Measurements from ENCODE around the gene DNHD1. TPM values are rescaled to one million over a fixed set of nuclear protein-coding genes. Genes with fewer than 3 reads are reported as not detected.

The DNHD1 gene
- total and polyA plus RNA-seq, 2 of the 13 experiments (the other 11 are each of a cell fraction or from before 2014, with no cell fraction given), result 2.7 to 9.3 TPM

- TF ChIP-seq, protein P1, sequence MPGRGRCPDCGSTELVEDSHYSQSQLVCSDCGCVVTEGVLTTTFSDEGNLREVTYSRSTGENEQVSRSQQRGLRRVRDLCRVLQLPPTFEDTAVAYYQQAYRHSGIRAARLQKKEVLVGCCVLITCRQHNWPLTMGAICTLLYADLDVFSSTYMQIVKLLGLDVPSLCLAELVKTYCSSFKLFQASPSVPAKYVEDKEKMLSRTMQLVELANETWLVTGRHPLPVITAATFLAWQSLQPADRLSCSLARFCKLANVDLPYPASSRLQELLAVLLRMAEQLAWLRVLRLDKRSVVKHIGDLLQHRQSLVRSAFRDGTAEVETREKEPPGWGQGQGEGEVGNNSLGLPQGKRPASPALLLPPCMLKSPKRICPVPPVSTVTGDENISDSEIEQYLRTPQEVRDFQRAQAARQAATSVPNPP (CRISPR knock-in tag; IDR thresholded peaks at IDR 0.05), result peak; percentile 94
- TF ChIP-seq ZNF234 (CRISPR knock-in tag; conservative IDR thresholded peaks at IDR 0.05) (no peak), ZSCAN31 (CRISPR knock-in tag; IDR thresholded peaks at IDR 0.05; ENCODE audit: low read depth) (peak; percentile 84), NCOA5 (CRISPR knock-in tag; IDR thresholded peaks at IDR 0.05) (no peak), FOSL2 (CRISPR knock-in tag; IDR thresholded peaks at IDR 0.05) (peak; percentile 53; the same call in 1 of the 2 replicates), PAF1 (CRISPR knock-in tag; IDR thresholded peaks at IDR 0.05) (no peak), RELA (CRISPR knock-in tag; IDR thresholded peaks at IDR 0.05) (no peak), FLYWCH1 (CRISPR knock-in tag; IDR thresholded peaks at IDR 0.05) (0 out of 2 replicates have a peak, but pooled peaks have one; percentile 65), ZNF564 (CRISPR knock-in tag; IDR thresholded peaks at IDR 0.05) (peak; percentile 89; the same call in 1 of the 2 replicates), ZNF790 (CRISPR knock-in tag; IDR thresholded peaks at IDR 0.05; ENCODE audit: borderline replicate concordance) (peak; percentile 38; the same call in 1 of the 2 replicates), MAFG (CRISPR knock-in tag; IDR thresholded peaks at IDR 0.05) (no peak), ADNP (CRISPR knock-in tag; IDR thresholded peaks at IDR 0.05) (no peak), MBNL3 (CRISPR knock-in tag; conservative IDR thresholded peaks at IDR 0.05) (no peak), ZSCAN25 (CRISPR knock-in tag; IDR thresholded peaks at IDR 0.05) (peak; percentile 90), ZBTB42 (CRISPR knock-in tag; IDR thresholded peaks at IDR 0.05) (no peak), ONECUT2 (CRISPR knock-in tag; IDR thresholded peaks at IDR 0.05) (no peak), NFE2L2 (IDR thresholded peaks at IDR 0.05; ENCODE audit: low read length) (no peak), ESRRA (CRISPR knock-in tag; IDR thresholded peaks at IDR 0.05; ENCODE audit: low read depth) (no peak), ZNF558 (CRISPR knock-in tag; IDR thresholded peaks at IDR 0.05; ENCODE audit: borderline replicate concordance) (peak; percentile 95), ETV6 (CRISPR knock-in tag; conservative IDR thresholded peaks at IDR 0.05) (0 out of 2 replicates have a peak, but pooled peaks have one; percentile 80), GTF3A (CRISPR knock-in tag; conservative IDR thresholded peaks at IDR 0.05) (no peak), AGO1 (IDR thresholded peaks at IDR 0.05; ENCODE audit: low read depth, low read length, poor library complexity, severe bottlenecking) (no peak), FIP1L1 (IDR thresholded peaks at IDR 0.05; ENCODE audit: borderline replicate concordance, insufficient read depth, low read depth, low read length) (no peak), TARDBP (CRISPR knock-in tag; IDR thresholded peaks at IDR 0.05) (peak; percentile 93; the same call in 1 of the 2 replicates)
- TF ChIP-seq, protein P2, sequence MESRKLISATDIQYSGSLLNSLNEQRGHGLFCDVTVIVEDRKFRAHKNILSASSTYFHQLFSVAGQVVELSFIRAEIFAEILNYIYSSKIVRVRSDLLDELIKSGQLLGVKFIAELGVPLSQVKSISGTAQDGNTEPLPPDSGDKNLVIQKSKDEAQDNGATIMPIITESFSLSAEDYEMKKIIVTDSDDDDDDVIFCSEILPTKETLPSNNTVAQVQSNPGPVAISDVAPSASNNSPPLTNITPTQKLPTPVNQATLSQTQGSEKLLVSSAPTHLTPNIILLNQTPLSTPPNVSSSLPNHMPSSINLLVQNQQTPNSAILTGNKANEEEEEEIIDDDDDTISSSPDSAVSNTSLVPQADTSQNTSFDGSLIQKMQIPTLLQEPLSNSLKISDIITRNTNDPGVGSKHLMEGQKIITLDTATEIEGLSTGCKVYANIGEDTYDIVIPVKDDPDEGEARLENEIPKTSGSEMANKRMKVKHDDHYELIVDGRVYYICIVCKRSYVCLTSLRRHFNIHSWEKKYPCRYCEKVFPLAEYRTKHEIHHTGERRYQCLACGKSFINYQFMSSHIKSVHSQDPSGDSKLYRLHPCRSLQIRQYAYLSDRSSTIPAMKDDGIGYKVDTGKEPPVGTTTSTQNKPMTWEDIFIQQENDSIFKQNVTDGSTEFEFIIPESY (CRISPR knock-in tag; IDR thresholded peaks at IDR 0.05), result no peak; the same call in 1 of the 2 replicates
- TF ChIP-seq, protein P3, sequence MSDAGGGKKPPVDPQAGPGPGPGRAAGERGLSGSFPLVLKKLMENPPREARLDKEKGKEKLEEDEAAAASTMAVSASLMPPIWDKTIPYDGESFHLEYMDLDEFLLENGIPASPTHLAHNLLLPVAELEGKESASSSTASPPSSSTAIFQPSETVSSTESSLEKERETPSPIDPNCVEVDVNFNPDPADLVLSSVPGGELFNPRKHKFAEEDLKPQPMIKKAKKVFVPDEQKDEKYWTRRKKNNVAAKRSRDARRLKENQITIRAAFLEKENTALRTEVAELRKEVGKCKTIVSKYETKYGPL (CRISPR knock-in tag; IDR thresholded peaks at IDR 0.05), result no peak
- TF ChIP-seq, protein P4, sequence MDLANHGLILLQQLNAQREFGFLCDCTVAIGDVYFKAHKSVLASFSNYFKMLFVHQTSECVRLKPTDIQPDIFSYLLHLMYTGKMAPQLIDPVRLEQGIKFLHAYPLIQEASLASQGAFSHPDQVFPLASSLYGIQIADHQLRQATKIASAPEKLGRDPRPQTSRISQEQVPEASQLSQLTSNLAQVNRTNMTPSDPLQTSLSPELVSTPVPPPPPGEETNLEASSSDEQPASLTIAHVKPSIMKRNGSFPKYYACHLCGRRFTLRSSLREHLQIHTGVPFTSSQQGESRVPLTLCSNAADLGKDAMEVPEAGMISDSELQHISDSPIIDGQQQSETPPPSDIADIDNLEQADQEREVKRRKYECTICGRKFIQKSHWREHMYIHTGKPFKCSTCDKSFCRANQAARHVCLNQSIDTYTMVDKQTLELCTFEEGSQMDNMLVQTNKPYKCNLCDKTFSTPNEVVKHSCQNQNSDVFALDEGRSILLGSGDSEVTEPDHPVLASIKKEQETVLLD (CRISPR knock-in tag; IDR thresholded peaks at IDR 0.05; ENCODE audit: low read depth), result peak; percentile 95
Measured at GRCh38 chr11:6603287-6604080, 106.4 kb downstream of the DNHD1 start, which contains the start of the genes ILK and RRP8 (continued).

All from HepG2 (cell line).